HepG2 (cell line): ENCODE measurements around the gene SLC29A1. TPM values are rescaled to one million over a fixed set of nuclear protein-coding genes. Genes with fewer than 3 reads are reported as not detected.

Experiments used
- ATF1 ChIP-seq: IDR thresholded peaks from 2 replicates; pipeline ENCODE4 v1.6.1; 2016; ENCODE audit warnings: mild to moderate bottlenecking, control low read depth
- CEBPG ChIP-seq: IDR thresholded peaks from 2 replicates; pipeline ENCODE4 v1.6.1; 2016
- DNMT3B ChIP-seq: conservative IDR thresholded peaks from 2 replicates; pipeline ENCODE4 v1.6.1; 2016; ENCODE audit warnings: missing biosample characterization, control low read depth
- ISX ChIP-seq: sonication (generic); formaldehyde crosslinking; conservative IDR thresholded peaks from 2 replicates; pipeline ENCODE4 v1.5.0; 2020; ENCODE audit warnings: missing genetic modification reagents
- JUND ChIP-seq: sonication (generic); formaldehyde crosslinking; IDR thresholded peaks from 2 replicates; pipeline ENCODE4 v1.8.0; 2022; ENCODE audit warnings: mild to moderate bottlenecking, missing genetic modification reagents
- KDM5A ChIP-seq: fragments of 200-600 bp; sonication (generic); IDR thresholded peaks from 2 replicates; pipeline ENCODE4 v1.7.0; 2018; ENCODE audit warnings: antibody characterized with exemption, mild to moderate bottlenecking, low read length, borderline replicate concordance
- MTF1 ChIP-seq: sonication (generic); formaldehyde crosslinking; IDR thresholded peaks from 2 replicates; pipeline ENCODE4 v1.5.0; 2020; ENCODE audit warnings: missing genetic modification reagents
- SAP130 ChIP-seq: IDR thresholded peaks from 2 replicates; pipeline ENCODE4 v1.6.1; 2016; ENCODE audit warnings: low read depth
- SIX4 ChIP-seq: sonication (generic); formaldehyde crosslinking; IDR thresholded peaks from 2 replicates; pipeline ENCODE4 v1.4.0; 2020; ENCODE audit warnings: missing genetic modification reagents
- SMARCE1 ChIP-seq: fragments of 450-650 bp; IDR thresholded peaks from 2 replicates; pipeline ENCODE4 v1.6.1; 2017; ENCODE audit warnings: borderline replicate concordance
- THAP11 ChIP-seq: IDR thresholded peaks from 2 replicates; pipeline ENCODE4 v1.6.1; 2016; ENCODE audit warnings: missing biosample characterization, missing genetic modification reagents
- ZBTB21 ChIP-seq: sonication (generic); formaldehyde crosslinking; IDR thresholded peaks from 2 replicates; pipeline ENCODE4 v1.4.0; 2020; ENCODE audit warnings: missing genetic modification reagents
- ZBTB38 ChIP-seq: sonication (generic); formaldehyde crosslinking; IDR thresholded peaks from 2 replicates; pipeline ENCODE4 v1.5.1; 2020; ENCODE audit warnings: mild to moderate bottlenecking, missing genetic modification reagents
- ZFP41 ChIP-seq: sonication (generic); formaldehyde crosslinking; IDR thresholded peaks from 2 replicates; pipeline ENCODE4 v1.4.0; 2020; ENCODE audit warnings: mild to moderate bottlenecking, missing genetic modification reagents, borderline replicate concordance
- ZNF292 ChIP-seq: sonication (generic); formaldehyde crosslinking; IDR thresholded peaks from 2 replicates; pipeline ENCODE4 v1.8.1; 2022; ENCODE audit warnings: mild to moderate bottlenecking, low read depth, missing genetic modification reagents, borderline replicate concordance
- ZNF577 ChIP-seq: sonication (generic); formaldehyde crosslinking; IDR thresholded peaks from 2 replicates; pipeline ENCODE4 v1.4.0; 2020; ENCODE audit warnings: mild to moderate bottlenecking, low read depth, missing genetic modification reagents, borderline replicate concordance
- ZNF614 ChIP-seq: IDR thresholded peaks from 2 replicates; pipeline ENCODE4 v1.6.1; 2018; ENCODE audit warnings: missing biosample characterization, missing genetic modification reagents, inconsistent platforms, borderline replicate concordance
- ZNF703 ChIP-seq: sonication (generic); formaldehyde crosslinking; IDR thresholded peaks from 2 replicates; pipeline ENCODE4 v1.5.1; 2020; ENCODE audit warnings: missing genetic modification reagents, mild to moderate bottlenecking, moderate library complexity, borderline replicate concordance
- polyA plus RNA-seq, 8 experiments: library from polyadenylated mRNA; depleted of rRNA in 3 of 8; stranded (reverse) in 7 of 8; unstranded in 1 of 8; fragments of >200 nt; fragmentation: Illumina TruSeq in 4 of 8; extraction: Trizol in 4 of 8; gene quantifications; 2 replicates each; pipeline versions ENCODE4 v1.2.1 to v1.2.3, GENCODE V29; 2011 to 2016; ENCODE audit warnings: low read depth in 4 of 8, missing spikeins in 1 of 8, mixed read lengths in 1 of 8; ENCODE audit not compliant: insufficient read depth in 1 of 8
- total RNA-seq, 5 experiments: library from RNA; depleted of rRNA; stranded (reverse); fragments of >200 nt; fragmentation: Illumina TruSeq; extraction: Trizol; gene quantifications; 2 replicates each; pipeline ENCODE4 v1.2.3, GENCODE V29; 2016; ENCODE audit warnings: low read depth in 1 of 5
- TF ChIP-seq, protein P1 (sequence below): fragments of 450-650 bp; IDR thresholded peaks from 2 replicates; pipeline ENCODE4 v1.6.1; 2017
- TF ChIP-seq, protein P2 (sequence below): sonication (generic); formaldehyde crosslinking; IDR thresholded peaks from 2 replicates; pipeline ENCODE4 v1.8.1; 2023; ENCODE audit warnings: mild to moderate bottlenecking, inconsistent platforms, moderate library complexity, missing genetic modification reagents, borderline replicate concordance
- TF ChIP-seq, protein P3 (sequence below): IDR thresholded peaks from 2 replicates; pipeline ENCODE4 v1.6.1; 2016; ENCODE audit warnings: low read depth
- TF ChIP-seq, protein P4 (sequence below): IDR thresholded peaks from 2 replicates; pipeline ENCODE4 v1.6.1; 2016; ENCODE audit warnings: missing compliant biosample characterization, missing genetic modification reagents, borderline replicate concordance
- TF ChIP-seq, protein P5 (sequence below): sonication (generic); formaldehyde crosslinking; IDR thresholded peaks from 2 replicates; pipeline ENCODE4 v1.8.1; 2023; ENCODE audit warnings: missing genetic modification reagents, inconsistent platforms, borderline replicate concordance
- TF ChIP-seq, protein P6 (sequence below): IDR thresholded peaks from 2 replicates; pipeline ENCODE4 v1.6.1; 2012; ENCODE audit warnings: inconsistent platforms

SLC29A1 gene
- total and polyA plus RNA-seq, 2 of the 13 experiments (the other 11 are each of a cell fraction or from before 2014, with no cell fraction given): 43.2 to 106 TPM

DNA sequence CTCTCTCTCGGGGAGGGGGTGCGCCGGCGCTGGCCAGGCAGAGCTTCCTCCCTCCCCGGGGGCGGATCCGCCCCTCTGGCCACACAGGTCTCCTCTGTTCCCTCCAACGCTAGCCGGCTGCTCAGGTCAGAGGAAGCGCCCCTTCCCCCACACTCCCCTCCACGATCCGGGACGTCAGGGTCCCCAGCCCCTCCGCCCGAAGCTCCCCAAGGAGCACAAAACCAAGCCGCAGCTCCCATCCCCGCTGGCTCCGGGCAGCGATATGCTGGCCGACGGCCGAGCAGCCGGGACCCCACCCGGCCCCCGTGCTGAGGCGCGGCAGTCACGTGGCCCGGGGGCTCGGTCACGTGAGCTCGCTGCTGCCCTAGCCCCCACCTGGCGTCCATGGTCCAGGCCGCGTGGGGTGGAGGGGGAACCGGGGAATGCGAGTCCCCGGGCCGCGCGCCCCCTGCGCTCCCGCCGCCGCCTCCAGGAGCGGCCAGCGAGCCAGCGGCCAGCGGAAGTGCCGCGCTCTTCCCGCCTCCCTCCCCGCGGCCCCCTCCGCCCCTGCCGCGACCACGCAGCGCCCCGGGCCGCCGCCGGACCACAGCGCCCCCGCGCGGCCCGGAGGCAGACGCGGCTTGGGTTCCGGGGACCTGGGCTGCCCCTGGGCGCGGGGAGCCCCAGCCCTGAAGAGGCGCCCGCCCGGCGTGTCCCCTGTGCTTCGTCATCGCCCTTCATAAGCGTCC is 33.8 kb downstream of the SLC29A1 start, which contains the start of gene SLC35B2 (continued):
- TF ChIP-seq MTF1 (CRISPR knock-in tag) (no peak), ZBTB38 (CRISPR knock-in tag) (0 out of 2 replicates have a peak, but pooled peaks have one; percentile 41), ZNF577 (CRISPR knock-in tag) (no peak; the same call in 1 of the 2 replicates), ZNF703 (no peak), JUND (CRISPR knock-in tag) (no peak; the same call in 1 of the 2 replicates), SIX4 (CRISPR knock-in tag) (no peak; the same call in none of the 2 replicates), ATF1 (no peak), ISX (no peak), DNMT3B (CRISPR knock-in tag) (peak; percentile 49; the same call in 1 of the 2 replicates), ZNF292 (CRISPR knock-in tag) (peak; percentile 67; the same call in 1 of the 2 replicates), CEBPG (CRISPR knock-in tag) (0 out of 2 replicates have a peak, but pooled peaks have one; percentile 1), ZNF614 (peak; percentile 74; the same call in 1 of the 2 replicates), ZBTB21 (CRISPR knock-in tag) (no peak), KDM5A (peak; percentile 89), ZFP41 (peak; percentile 92; the same call in 1 of the 2 replicates), SMARCE1 (no peak), THAP11 (CRISPR knock-in tag) (peak; percentile 73), SAP130 (CRISPR knock-in tag) (peak; percentile 97)
- TF ChIP-seq, protein P1, sequence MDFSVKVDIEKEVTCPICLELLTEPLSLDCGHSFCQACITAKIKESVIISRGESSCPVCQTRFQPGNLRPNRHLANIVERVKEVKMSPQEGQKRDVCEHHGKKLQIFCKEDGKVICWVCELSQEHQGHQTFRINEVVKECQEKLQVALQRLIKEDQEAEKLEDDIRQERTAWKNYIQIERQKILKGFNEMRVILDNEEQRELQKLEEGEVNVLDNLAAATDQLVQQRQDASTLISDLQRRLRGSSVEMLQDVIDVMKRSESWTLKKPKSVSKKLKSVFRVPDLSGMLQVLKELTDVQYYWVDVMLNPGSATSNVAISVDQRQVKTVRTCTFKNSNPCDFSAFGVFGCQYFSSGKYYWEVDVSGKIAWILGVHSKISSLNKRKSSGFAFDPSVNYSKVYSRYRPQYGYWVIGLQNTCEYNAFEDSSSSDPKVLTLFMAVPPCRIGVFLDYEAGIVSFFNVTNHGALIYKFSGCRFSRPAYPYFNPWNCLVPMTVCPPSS: no peak
- TF ChIP-seq, protein P2, sequence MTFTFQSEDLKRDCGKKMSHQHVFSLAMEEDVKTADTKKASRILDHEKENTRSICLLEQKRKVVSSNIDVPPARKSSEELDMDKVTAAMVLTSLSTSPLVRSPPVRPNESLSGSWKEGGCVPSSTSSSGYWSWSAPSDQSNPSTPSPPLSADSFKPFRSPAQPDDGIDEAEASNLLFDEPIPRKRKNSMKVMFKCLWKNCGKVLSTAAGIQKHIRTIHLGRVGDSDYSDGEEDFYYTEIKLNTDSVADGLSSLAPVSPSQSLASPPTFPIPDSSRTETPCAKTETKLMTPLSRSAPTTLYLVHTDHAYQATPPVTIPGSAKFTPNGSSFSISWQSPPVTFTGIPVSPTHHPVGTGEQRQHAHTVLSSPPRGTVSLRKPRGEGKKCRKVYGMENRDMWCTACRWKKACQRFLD (CRISPR knock-in tag): peak; percentile 90; the same call in 1 of the 2 replicates
- TF ChIP-seq, protein P3, sequence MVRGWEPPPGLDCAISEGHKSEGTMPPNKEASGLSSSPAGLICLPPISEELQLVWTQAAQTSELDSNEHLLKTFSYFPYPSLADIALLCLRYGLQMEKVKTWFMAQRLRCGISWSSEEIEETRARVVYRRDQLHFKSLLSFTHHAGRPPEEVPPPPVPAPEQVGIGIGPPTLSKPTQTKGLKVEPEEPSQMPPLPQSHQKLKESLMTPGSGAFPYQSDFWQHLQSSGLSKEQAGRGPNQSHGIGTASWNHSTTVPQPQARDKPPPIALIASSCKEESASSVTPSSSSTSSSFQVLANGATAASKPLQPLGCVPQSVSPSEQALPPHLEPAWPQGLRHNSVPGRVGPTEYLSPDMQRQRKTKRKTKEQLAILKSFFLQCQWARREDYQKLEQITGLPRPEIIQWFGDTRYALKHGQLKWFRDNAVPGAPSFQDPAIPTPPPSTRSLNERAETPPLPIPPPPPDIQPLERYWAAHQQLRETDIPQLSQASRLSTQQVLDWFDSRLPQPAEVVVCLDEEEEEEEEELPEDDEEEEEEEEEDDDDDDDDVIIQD (CRISPR knock-in tag): no peak; the same call in 1 of the 2 replicates
- TF ChIP-seq, protein P4, sequence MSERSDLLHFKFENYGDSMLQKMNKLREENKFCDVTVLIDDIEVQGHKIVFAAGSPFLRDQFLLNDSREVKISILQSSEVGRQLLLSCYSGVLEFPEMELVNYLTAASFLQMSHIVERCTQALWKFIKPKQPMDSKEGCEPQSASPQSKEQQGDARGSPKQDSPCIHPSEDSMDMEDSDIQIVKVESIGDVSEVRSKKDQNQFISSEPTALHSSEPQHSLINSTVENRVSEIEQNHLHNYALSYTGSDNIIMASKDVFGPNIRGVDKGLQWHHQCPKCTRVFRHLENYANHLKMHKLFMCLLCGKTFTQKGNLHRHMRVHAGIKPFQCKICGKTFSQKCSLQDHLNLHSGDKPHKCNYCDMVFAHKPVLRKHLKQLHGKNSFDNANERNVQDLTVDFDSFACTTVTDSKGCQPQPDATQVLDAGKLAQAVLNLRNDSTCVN (CRISPR knock-in tag): peak; percentile 59
- TF ChIP-seq, protein P5, sequence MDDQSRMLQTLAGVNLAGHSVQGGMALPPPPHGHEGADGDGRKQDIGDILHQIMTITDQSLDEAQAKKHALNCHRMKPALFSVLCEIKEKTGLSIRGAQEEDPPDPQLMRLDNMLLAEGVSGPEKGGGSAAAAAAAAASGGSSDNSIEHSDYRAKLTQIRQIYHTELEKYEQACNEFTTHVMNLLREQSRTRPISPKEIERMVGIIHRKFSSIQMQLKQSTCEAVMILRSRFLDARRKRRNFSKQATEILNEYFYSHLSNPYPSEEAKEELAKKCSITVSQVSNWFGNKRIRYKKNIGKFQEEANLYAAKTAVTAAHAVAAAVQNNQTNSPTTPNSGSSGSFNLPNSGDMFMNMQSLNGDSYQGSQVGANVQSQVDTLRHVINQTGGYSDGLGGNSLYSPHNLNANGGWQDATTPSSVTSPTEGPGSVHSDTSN (CRISPR knock-in tag): no peak
- TF ChIP-seq, protein P6, sequence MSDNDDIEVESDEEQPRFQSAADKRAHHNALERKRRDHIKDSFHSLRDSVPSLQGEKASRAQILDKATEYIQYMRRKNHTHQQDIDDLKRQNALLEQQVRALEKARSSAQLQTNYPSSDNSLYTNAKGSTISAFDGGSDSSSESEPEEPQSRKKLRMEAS: peak; percentile 95
